Endothelial cell of umbilical vein (primary cell): ENCODE results near the gene FAM221A. TPM values are rescaled to one million over a fixed set of nuclear protein-coding genes. Genes with fewer than 3 reads are reported as not detected.
A peak's percentile ranks its signal among the peaks of the same experiment; 100 is the strongest.

Source experiments
- BruUV-seq: library from RNA; stranded (reverse); fragments of 400-500 nt; replicated peaks from 2 replicates; lab custom pipeline; 2021; lab: Mats Ljungman, UMichigan
- CTCF ChIA-PET: fragments of 300-600, 350-600 bp; sonication (Branson Sonifier 250); formaldehyde crosslinking; loops from one replicate; lab custom pipeline; 2021; ENCODE audit warnings: antibody characterized with exemption, inconsistent platforms; lab: Charles Lee
- POLR2A ChIA-PET: fragments of 300-600, 350-600 bp; sonication (Branson Sonifier 250); formaldehyde crosslinking; loops from one replicate; lab custom pipeline; 2021; ENCODE audit warnings: antibody characterized with exemption, inconsistent platforms; lab: Charles Lee
- DNase-seq: peaks from one replicate; pipeline ENCODE4 v3.0.0-alpha.2; 2011; ENCODE audit warnings: low read depth, low spot score
- FAIRE-seq: peaks from 2 replicates; lab custom pipeline; 2011; peaks lifted over from hg19 to GRCh38; lab: Jason Lieb, UNC
- H2AFZ ChIP-seq: 2 replicates; pipeline ENCODE4 v1.6.0; 2012; ENCODE audit warnings: low read depth, low read length, control low read depth, inconsistent platforms
- H3K27ac ChIP-seq: 2 replicates; pipeline ENCODE4 v1.5.1; 2011; ENCODE audit warnings: low read depth, mild to moderate bottlenecking, control low read depth, low read length, moderate library complexity; ENCODE audit not compliant: insufficient read depth
- H3K27me3 ChIP-seq, 2 experiments: 2 replicates each; pipeline versions ENCODE4 v1.6.0 to v1.6.1; 2011; ENCODE audit warnings: low read length in 2 of 2, mixed read lengths in 1 of 2; ENCODE audit not compliant: control insufficient read depth in 2 of 2, insufficient read depth in 2 of 2
- H3K36me3 ChIP-seq, 2 experiments: 2 replicates in 1 of 2; 3 replicates in 1 of 2; pipeline ENCODE4 v1.5.1; 2011; ENCODE audit warnings: low read length in 2 of 2, mild to moderate bottlenecking in 1 of 2, moderate library complexity in 1 of 2; ENCODE audit not compliant: control insufficient read depth in 2 of 2, insufficient read depth in 2 of 2; ENCODE audit errors: extremely low read depth in 1 of 2
- H3K4me1 ChIP-seq: 3 replicates; pipeline ENCODE4 v1.5.1; 2011; ENCODE audit warnings: mild to moderate bottlenecking, low read length; ENCODE audit not compliant: control insufficient read depth, insufficient read depth; ENCODE audit errors: extremely low read depth
- H3K4me2 ChIP-seq: 2 replicates; pipeline ENCODE4 v1.6.1; 2011; ENCODE audit warnings: low read length, control low read depth, mixed read lengths; ENCODE audit not compliant: insufficient read depth
- H3K4me3 ChIP-seq, 3 experiments: fragments of 200-600 bp in 1 of 3; sonication (generic), shearing (Covaris generic) in 1 of 3; replicated peaks in 1 of 3; 2 replicates each; pipeline ENCODE4 v1.5.1; 2011 to 2016; ENCODE audit warnings: control low read depth in 3 of 3, low read length in 3 of 3, mild to moderate bottlenecking in 2 of 3, inconsistent platforms in 1 of 3, low read depth in 1 of 3, moderate library complexity in 1 of 3; ENCODE audit not compliant: insufficient read depth in 1 of 3
- H3K79me2 ChIP-seq: 2 replicates; pipeline ENCODE4 v1.6.0; 2012; ENCODE audit warnings: low read length, inconsistent platforms; ENCODE audit not compliant: control insufficient read depth, insufficient read depth
- H3K9ac ChIP-seq: replicated peaks from 2 replicates; pipeline ENCODE3; 2011; ENCODE audit warnings: low read length, control low read depth; ENCODE audit not compliant: insufficient read depth; ENCODE audit errors: extremely low read depth
- H3K9me1 ChIP-seq: replicated peaks from 3 replicates; pipeline ENCODE4 v1.6.0; 2011; ENCODE audit warnings: mild to moderate bottlenecking, low read length; ENCODE audit not compliant: control insufficient read depth, insufficient read depth; ENCODE audit errors: extremely low read depth
- H3K9me3 ChIP-seq: replicated peaks from 2 replicates; pipeline ENCODE4 v1.5.1; 2012; ENCODE audit warnings: low read length, inconsistent platforms; ENCODE audit not compliant: control insufficient read depth, insufficient read depth
- H4K20me1 ChIP-seq: replicated peaks from 2 replicates; pipeline ENCODE3; 2011; ENCODE audit warnings: mild to moderate bottlenecking, low read length; ENCODE audit not compliant: control insufficient read depth, insufficient read depth; ENCODE audit errors: extremely low read depth
- EZH2 ChIP-seq: IDR thresholded peaks from 2 replicates; pipeline ENCODE4 v1.6.1; 2012; ENCODE audit warnings: borderline replicate concordance, low read depth, mild to moderate bottlenecking, moderate library complexity, low read length, inconsistent platforms; ENCODE audit not compliant: severe bottlenecking
- FOS ChIP-seq: IDR thresholded peaks from 2 replicates; pipeline ENCODE4 v1.6.1; 2011; ENCODE audit warnings: mild to moderate bottlenecking, low read length, moderate library complexity, borderline replicate concordance; ENCODE audit not compliant: insufficient read depth
- GATA2 ChIP-seq: IDR thresholded peaks from 2 replicates; pipeline ENCODE4 v1.7.0; 2011; ENCODE audit warnings: low read depth, mild to moderate bottlenecking, moderate library complexity, mixed read lengths, low read length; ENCODE audit not compliant: insufficient read length, insufficient read depth
- JUN ChIP-seq: IDR thresholded peaks from 2 replicates; pipeline ENCODE4 v1.6.1; 2011; ENCODE audit warnings: borderline replicate concordance, low read depth; ENCODE audit not compliant: insufficient read length, insufficient read depth
- MAX ChIP-seq: IDR thresholded peaks from 2 replicates; pipeline ENCODE4 v1.6.1; 2011; ENCODE audit not compliant: insufficient read depth, insufficient read length
- MYC ChIP-seq: IDR thresholded peaks from one replicate; pipeline ENCODE4 v1.6.1; 2011; ENCODE audit warnings: mild to moderate bottlenecking, low read depth, low read length
- POLR2A ChIP-seq: IDR thresholded peaks from 2 replicates; pipeline ENCODE4 v1.6.1; 2012; ENCODE audit warnings: low read depth, mild to moderate bottlenecking, control low read depth, low read length
- POLR2AphosphoS5 ChIP-seq: IDR thresholded peaks from 2 replicates; pipeline ENCODE4 v1.6.1; 2012; ENCODE audit warnings: low read depth, mild to moderate bottlenecking, control low read depth, low read length, moderate library complexity; ENCODE audit not compliant: insufficient read depth
- dilution Hi-C: fragments of 300-500 bp; cut with MboI; formaldehyde crosslinking; loops from one replicate; pipeline ENCODE4 v1.15.0; 2019; ENCODE audit warnings: low sequenced_read_pairs; ENCODE audit not compliant: extremely low pct_ligation_motif_present
- intact Hi-C: fragments of 100-400 bp; cut with micrococcal nuclease; formaldehyde crosslinking; loops from one replicate; pipeline ENCODE4 v1.10.0; 2022
- polyA plus RNA-seq, 4 experiments: library from polyadenylated mRNA; depleted of rRNA in 3 of 4; stranded (reverse) in 3 of 4; unstranded in 1 of 4; fragments of >200 nt; gene quantifications; 2 replicates each; pipeline versions ENCODE4 v1.2.1 to v1.2.3, GENCODE V29; 2011 to 2012; ENCODE audit warnings: missing spikeins in 1 of 4
- total RNA-seq: library from RNA; stranded (reverse); gene quantifications from 2 replicates; pipeline ENCODE4 v1.2.3, GENCODE V29; 2021
- TF ChIP-seq, protein P1 (sequence below), 2 donors: IDR thresholded peaks; 1 replicate in 1 of 2; 2 replicates in 1 of 2; pipeline ENCODE4 v1.5.1; 2011; ENCODE audit warnings: low read length in 2 of 2, mild to moderate bottlenecking in 2 of 2, moderate library complexity in 2 of 2, control low read depth in 1 of 2, inconsistent platforms in 1 of 2, low read depth in 1 of 2; ENCODE audit not compliant: insufficient read depth in 1 of 2; ENCODE audit errors: extremely low read depth in 1 of 2

The FAM221A gene
- total and polyA plus RNA-seq, 2 donors (not counting 3 experiments of a cell fraction or from before 2014, with no cell fraction given) = 8.1 to 9.4 TPM

GRCh38 chr7:23654508-23654907 lies 25.5 kb upstream of the FAM221A start:
- H3K4me1 ChIP-seq = no peaks in the 10 kb centered on the region
- dilution Hi-C loops = no loop called here
- BruUV-seq = no TSS peak
- no peaks in the 10 kb centered on the region for H3K79me2 ChIP-seq
- H2AFZ ChIP-seq = no peak overlapping the region
- no peaks in the 10 kb centered on the region for H3K27me3 ChIP-seq
- intact Hi-C loops = loop anchor here (1.0 to 10.0 kb wide), 5 partner anchors 58 to 1440 kb away; no protein-coding TSS in a partner anchor
- TF ChIP-seq EZH2 (no peak), POLR2AphosphoS5 (no peak)
- TF ChIP-seq, protein P1, sequence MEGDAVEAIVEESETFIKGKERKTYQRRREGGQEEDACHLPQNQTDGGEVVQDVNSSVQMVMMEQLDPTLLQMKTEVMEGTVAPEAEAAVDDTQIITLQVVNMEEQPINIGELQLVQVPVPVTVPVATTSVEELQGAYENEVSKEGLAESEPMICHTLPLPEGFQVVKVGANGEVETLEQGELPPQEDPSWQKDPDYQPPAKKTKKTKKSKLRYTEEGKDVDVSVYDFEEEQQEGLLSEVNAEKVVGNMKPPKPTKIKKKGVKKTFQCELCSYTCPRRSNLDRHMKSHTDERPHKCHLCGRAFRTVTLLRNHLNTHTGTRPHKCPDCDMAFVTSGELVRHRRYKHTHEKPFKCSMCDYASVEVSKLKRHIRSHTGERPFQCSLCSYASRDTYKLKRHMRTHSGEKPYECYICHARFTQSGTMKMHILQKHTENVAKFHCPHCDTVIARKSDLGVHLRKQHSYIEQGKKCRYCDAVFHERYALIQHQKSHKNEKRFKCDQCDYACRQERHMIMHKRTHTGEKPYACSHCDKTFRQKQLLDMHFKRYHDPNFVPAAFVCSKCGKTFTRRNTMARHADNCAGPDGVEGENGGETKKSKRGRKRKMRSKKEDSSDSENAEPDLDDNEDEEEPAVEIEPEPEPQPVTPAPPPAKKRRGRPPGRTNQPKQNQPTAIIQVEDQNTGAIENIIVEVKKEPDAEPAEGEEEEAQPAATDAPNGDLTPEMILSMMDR (IDR thresholded peaks at IDR 0.05; ENCODE audit: extremely low read depth in 1 of 2, insufficient read depth in 1 of 2, low read depth in 1 of 2, low read length in 2 of 2) = peak; percentile 47 to 50
- no peaks in the 10 kb centered on the region for H3K9me3 ChIP-seq
- DNase-seq = peak; percentile 35
- H3K9ac ChIP-seq = no peak overlapping the region
- POLR2A ChIA-PET = no interaction called here
- CTCF ChIA-PET = interaction anchor here (1.0 to 2.2 kb wide), 5 partner anchors 14 to 83 kb away, joined by 3 to 11 read pairs (median 5); partner anchors contain the start of gene STK31
- no peaks in the 10 kb centered on the region for H3K36me3 ChIP-seq
- no peak overlapping the region for H3K4me3 ChIP-seq
- no peaks in the 10 kb centered on the region for H3K9me1 ChIP-seq
- no peaks in the 10 kb centered on the region for H4K20me1 ChIP-seq
- H3K4me2 ChIP-seq = no peak overlapping the region
- no peak overlapping the region for H3K27ac ChIP-seq
- FAIRE-seq = peak; percentile 71

- dilution Hi-C loops = no loop called here
- ChIA-PET POLR2A (no interaction called here), CTCF (no interaction called here)
- intact Hi-C loops = loop anchor here (10.0 kb wide), 2 partner anchors 729 to 1439 kb away; no protein-coding TSS in a partner anchor
- Histone ChIP-seq H3K4me2 (no peak overlapping the region), H3K27me3 (no peaks in the 10 kb centered on the region), H3K9ac (no peak overlapping the region), H3K27ac (no peak overlapping the region), H2AFZ (no peak overlapping the region), H3K4me3 (no peak overlapping the region), H3K79me2 (no peaks in the 10 kb centered on the region), H3K36me3 (no peaks in the 10 kb centered on the region), H3K9me3 (no peaks in the 10 kb centered on the region), H4K20me1 (no peaks in the 10 kb centered on the region), H3K4me1 (no peaks in the 10 kb centered on the region), H3K9me1 (no peaks in the 10 kb centered on the region)
- no peak for FAIRE-seq
- BruUV-seq = no TSS peak
- TF ChIP-seq POLR2AphosphoS5 (no peak), POLR2A (no peak), EZH2 (no peak), MAX (no peak), GATA2 (no peak), FOS (no peak), MYC (no peak), JUN (no peak)
- TF ChIP-seq, protein P1 (IDR thresholded peaks at IDR 0.05; ENCODE audit: extremely low read depth in 1 of 2, insufficient read depth in 1 of 2, low read depth in 1 of 2, low read length in 2 of 2) = no peak
- DNase-seq = no peak
Measured at GRCh38 chr7:23655433-23655832, 24.6 kb upstream of the FAM221A start.
